Hepatocyte (in vitro differentiated cells): ENCODE results near the gene CXCL12. TPM values are rescaled to one million over a fixed set of nuclear protein-coding genes. Genes with fewer than 3 reads are reported as not detected.

ENCODE experiments used
- DNase-seq: peaks from one replicate; pipeline ENCODE4 v3.0.0-alpha.2; 2016; ENCODE audit warnings: low spot score
- H2AFZ ChIP-seq: fragments of 200-600 bp; sonication (generic); 2 replicates; pipeline ENCODE4 v1.6.0; 2016; ENCODE audit warnings: antibody characterized with exemption, mild to moderate bottlenecking
- H3K27ac ChIP-seq: fragments of 200-600 bp; sonication (generic); 2 replicates; pipeline ENCODE4 v1.5.1; 2016; ENCODE audit warnings: mild to moderate bottlenecking
- H3K27me3 ChIP-seq: fragments of 200-600 bp; sonication (generic); 2 replicates; pipeline ENCODE4 v1.6.1; 2016
- H3K36me3 ChIP-seq: fragments of 200-600 bp; sonication (generic); replicated peaks from 2 replicates; pipeline ENCODE4 v1.5.1; 2016; ENCODE audit warnings: low read depth; ENCODE audit not compliant: insufficient read depth
- H3K4me1 ChIP-seq: fragments of 200-600 bp; sonication (generic); 2 replicates; pipeline ENCODE4 v1.5.1; 2016; ENCODE audit warnings: mild to moderate bottlenecking, moderate library complexity; ENCODE audit not compliant: insufficient read depth
- H3K4me2 ChIP-seq: fragments of 200-600 bp; sonication (generic); 2 replicates; pipeline ENCODE4 v1.6.0; 2016
- H3K4me3 ChIP-seq: fragments of 200-600 bp; sonication (generic); 2 replicates; pipeline ENCODE4 v1.5.1; 2016; ENCODE audit warnings: mild to moderate bottlenecking
- H3K79me2 ChIP-seq: fragments of 200-600 bp; sonication (generic); 2 replicates; pipeline ENCODE4 v1.6.0; 2017; ENCODE audit warnings: mild to moderate bottlenecking
- H3K9me2 ChIP-seq: fragments of 200-600 bp; sonication (generic); replicated peaks from 2 replicates; pipeline ENCODE4 v1.6.0; 2017; ENCODE audit warnings: mild to moderate bottlenecking; ENCODE audit not compliant: insufficient read depth
- H3K9me3 ChIP-seq: fragments of 200-600 bp; sonication (generic); 2 replicates; pipeline ENCODE4 v1.5.1; 2016; ENCODE audit warnings: low read depth, mild to moderate bottlenecking
- H4K20me1 ChIP-seq: fragments of 200-600 bp; sonication (generic); 2 replicates; pipeline ENCODE4 v1.6.0; 2016; ENCODE audit warnings: mild to moderate bottlenecking; ENCODE audit not compliant: insufficient read depth, poor library complexity, severe bottlenecking
- EZH2 ChIP-seq: fragments of 200-600 bp; sonication (generic); IDR thresholded peaks from 2 replicates; pipeline ENCODE4 v1.6.1; 2016; ENCODE audit warnings: antibody characterized with exemption, mild to moderate bottlenecking, borderline replicate concordance
- EZH2phosphoT487 ChIP-seq: fragments of 200-600 bp; sonication (generic); IDR thresholded peaks from one replicate; pipeline ENCODE4 v1.6.1; 2018; ENCODE audit warnings: antibody characterized with exemption, mild to moderate bottlenecking, low read depth, moderate library complexity; ENCODE audit not compliant: unreplicated experiment, severe bottlenecking
- whole genome bisulfite sequencing: methylation state at CpG from one replicate; pipeline ENCODE4 v1.1.6; 2016; ENCODE audit warnings: low lambda C conversion rate; ENCODE audit errors: missing lambda C conversion rate; 5-methylcytosine and 5-hydroxymethylcytosine counted together
- polyA plus RNA-seq: library from polyadenylated mRNA; unstranded; fragments of >200 nt; fragmentation: Nextera tagmentation; extraction: Ambion mirVana; gene quantifications from 2 replicates; pipeline ENCODE4 v1.2.1, GENCODE V29; 2016
- total RNA-seq: library from RNA; depleted of rRNA; stranded (reverse); fragments of >200 nt; gene quantifications from 2 replicates; pipeline ENCODE4 v1.2.3, GENCODE V29; 2014
- TF ChIP-seq, protein P1 (sequence below): fragments of 200-600 bp; sonication (generic); IDR thresholded peaks from 2 replicates; pipeline ENCODE4 v1.5.1; 2016; ENCODE audit warnings: antibody characterized with exemption, mild to moderate bottlenecking; ENCODE audit not compliant: poor library complexity

The CXCL12 gene
- total and polyA plus RNA-seq, 2 experiments from 2014 or later: 13.2 to 41.8 TPM

GRCh38 chr10:44416936-44417335 is 32.0 kb upstream of the CXCL12 start:
- no peak overlapping the region for H3K27ac ChIP-seq
- no peaks in the 10 kb centered on the region for H3K9me3 ChIP-seq
- H3K4me2 ChIP-seq: no peak overlapping the region
- H3K4me3 ChIP-seq: no peak overlapping the region
- TF ChIP-seq EZH2 (no peak), EZH2phosphoT487 (no peak)
- TF ChIP-seq, protein P1, sequence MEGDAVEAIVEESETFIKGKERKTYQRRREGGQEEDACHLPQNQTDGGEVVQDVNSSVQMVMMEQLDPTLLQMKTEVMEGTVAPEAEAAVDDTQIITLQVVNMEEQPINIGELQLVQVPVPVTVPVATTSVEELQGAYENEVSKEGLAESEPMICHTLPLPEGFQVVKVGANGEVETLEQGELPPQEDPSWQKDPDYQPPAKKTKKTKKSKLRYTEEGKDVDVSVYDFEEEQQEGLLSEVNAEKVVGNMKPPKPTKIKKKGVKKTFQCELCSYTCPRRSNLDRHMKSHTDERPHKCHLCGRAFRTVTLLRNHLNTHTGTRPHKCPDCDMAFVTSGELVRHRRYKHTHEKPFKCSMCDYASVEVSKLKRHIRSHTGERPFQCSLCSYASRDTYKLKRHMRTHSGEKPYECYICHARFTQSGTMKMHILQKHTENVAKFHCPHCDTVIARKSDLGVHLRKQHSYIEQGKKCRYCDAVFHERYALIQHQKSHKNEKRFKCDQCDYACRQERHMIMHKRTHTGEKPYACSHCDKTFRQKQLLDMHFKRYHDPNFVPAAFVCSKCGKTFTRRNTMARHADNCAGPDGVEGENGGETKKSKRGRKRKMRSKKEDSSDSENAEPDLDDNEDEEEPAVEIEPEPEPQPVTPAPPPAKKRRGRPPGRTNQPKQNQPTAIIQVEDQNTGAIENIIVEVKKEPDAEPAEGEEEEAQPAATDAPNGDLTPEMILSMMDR: no peak
- H3K79me2 ChIP-seq: no peaks in the 10 kb centered on the region
- no peak overlapping the region for H2AFZ ChIP-seq
- H3K4me1 ChIP-seq: no peaks in the 10 kb centered on the region
- H3K9me2 ChIP-seq: no peaks in the 10 kb centered on the region
- H4K20me1 ChIP-seq: no peaks in the 10 kb centered on the region
- no peak for DNase-seq
- no peaks in the 10 kb centered on the region for H3K36me3 ChIP-seq
- WGBS: 81% methylated on average over 2 of the region's 2 CpGs
- H3K27me3 ChIP-seq: no peaks in the 10 kb centered on the region

- TF ChIP-seq, protein P1: no peak
- no peak for TF ChIP-seq EZH2
- TF ChIP-seq EZH2phosphoT487: no peak
- no peaks in the 10 kb centered on the region for H3K36me3 ChIP-seq
- no peak for DNase-seq
- no peaks in the 10 kb centered on the region for H3K4me1 ChIP-seq
- no peak overlapping the region for H2AFZ ChIP-seq
- no peak overlapping the region for H3K4me2 ChIP-seq
- H3K27ac ChIP-seq: no peak overlapping the region
- no peaks in the 10 kb centered on the region for H3K9me2 ChIP-seq
- H4K20me1 ChIP-seq: no peaks in the 10 kb centered on the region
- H3K79me2 ChIP-seq: no peaks in the 10 kb centered on the region
- H3K4me3 ChIP-seq: no peak overlapping the region
- H3K9me3 ChIP-seq: no peaks in the 10 kb centered on the region
- H3K27me3 ChIP-seq: no peaks in the 10 kb centered on the region
- WGBS: 67% methylated on average over 7 of the region's 7 CpGs
Observed at GRCh38 chr10:44416021-44416771, 31.3 kb upstream of the CXCL12 start.

DNA sequence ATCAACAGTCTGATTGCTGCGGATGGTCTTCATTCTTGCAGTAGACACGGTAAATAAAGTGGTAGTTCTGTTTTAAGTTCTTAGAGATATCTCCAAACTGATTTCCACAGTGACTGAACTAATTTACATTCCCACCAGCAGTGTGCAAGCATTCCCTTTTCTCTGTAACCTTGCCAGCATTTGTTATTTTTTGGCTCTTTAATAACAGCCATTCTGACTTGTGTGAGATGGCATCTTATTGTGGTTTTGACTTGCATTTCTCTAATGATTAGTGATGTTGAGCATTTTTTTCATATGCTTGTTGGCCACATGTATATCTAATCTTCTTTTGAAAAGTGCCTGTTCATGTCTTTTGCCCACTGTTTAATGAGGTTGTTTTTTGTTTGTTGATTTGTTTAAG is 30.2 kb upstream of the CXCL12 start:
- 94% methylated on average over 2 of the region's 2 CpGs for WGBS
- H3K27ac ChIP-seq: no peak overlapping the region
- H2AFZ ChIP-seq: no peak overlapping the region
- H3K4me1 ChIP-seq: no peaks in the 10 kb centered on the region
- no peak overlapping the region for H3K4me2 ChIP-seq
- no peaks in the 10 kb centered on the region for H3K27me3 ChIP-seq
- no peak overlapping the region for H3K4me3 ChIP-seq
- H4K20me1 ChIP-seq: no peaks in the 10 kb centered on the region
- H3K9me2 ChIP-seq: no peaks in the 10 kb centered on the region
- no peaks in the 10 kb centered on the region for H3K36me3 ChIP-seq
- no peaks in the 10 kb centered on the region for H3K9me3 ChIP-seq
- no peak for DNase-seq
- H3K79me2 ChIP-seq: no peaks in the 10 kb centered on the region
- TF ChIP-seq EZH2phosphoT487 (no peak), EZH2 (no peak)
- TF ChIP-seq, protein P1: no peak
